Loucy (cell line): ENCODE measurements around the gene ROS1.

Experiments
- EZH2phosphoT487 ChIP-seq: fragments of 200-600 bp; IDR thresholded peaks from 2 replicates; pipeline ENCODE4 v1.6.1; 2018; ENCODE audit warnings: antibody characterized with exemption, mild to moderate bottlenecking, moderate library complexity, borderline replicate concordance
- TF ChIP-seq, protein P1 (sequence below): fragments of 200-600 bp; sonication (generic); conservative IDR thresholded peaks from 2 replicates; pipeline ENCODE4 v1.5.1; 2014; ENCODE audit warnings: mild to moderate bottlenecking, antibody characterized with exemption, low read length

DNA sequence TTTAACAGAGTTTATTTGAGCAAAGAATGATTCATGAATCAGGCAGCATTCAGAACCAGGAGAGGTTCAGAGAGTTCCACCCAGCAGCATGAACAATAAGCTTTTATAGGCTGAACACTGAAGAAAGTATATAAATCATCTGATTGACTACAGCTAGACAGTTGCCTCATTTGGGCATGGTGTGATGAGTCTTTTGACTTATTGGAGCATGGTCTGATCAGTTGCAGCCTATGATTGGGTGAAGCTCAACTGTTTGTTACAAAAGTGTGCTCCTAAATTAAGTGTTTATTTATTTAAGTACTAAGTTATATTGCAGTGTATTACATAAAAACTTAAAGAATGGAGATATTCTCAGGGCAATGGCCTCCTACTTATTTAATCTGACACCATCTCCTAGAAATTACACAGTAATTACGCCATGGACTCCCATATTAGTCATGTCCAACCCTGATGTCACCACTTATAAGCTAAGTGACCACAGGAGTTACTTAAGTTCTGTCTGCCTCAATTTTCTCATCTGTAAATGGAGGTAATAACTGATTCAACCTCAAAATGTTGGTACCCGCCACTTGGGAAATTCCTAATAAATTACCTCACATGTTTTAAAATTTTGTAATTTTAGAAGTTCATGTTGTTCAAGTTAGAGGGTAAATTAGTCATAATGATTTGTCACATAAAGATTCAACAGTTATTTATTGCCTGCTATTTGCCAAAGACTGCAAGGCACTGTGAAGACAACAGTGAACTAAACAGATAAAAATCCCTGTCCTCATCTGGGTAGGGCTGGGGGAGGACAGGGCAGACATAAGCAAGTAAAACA is 15.2 kb upstream of the ROS1 start:
- TF ChIP-seq, protein P1, sequence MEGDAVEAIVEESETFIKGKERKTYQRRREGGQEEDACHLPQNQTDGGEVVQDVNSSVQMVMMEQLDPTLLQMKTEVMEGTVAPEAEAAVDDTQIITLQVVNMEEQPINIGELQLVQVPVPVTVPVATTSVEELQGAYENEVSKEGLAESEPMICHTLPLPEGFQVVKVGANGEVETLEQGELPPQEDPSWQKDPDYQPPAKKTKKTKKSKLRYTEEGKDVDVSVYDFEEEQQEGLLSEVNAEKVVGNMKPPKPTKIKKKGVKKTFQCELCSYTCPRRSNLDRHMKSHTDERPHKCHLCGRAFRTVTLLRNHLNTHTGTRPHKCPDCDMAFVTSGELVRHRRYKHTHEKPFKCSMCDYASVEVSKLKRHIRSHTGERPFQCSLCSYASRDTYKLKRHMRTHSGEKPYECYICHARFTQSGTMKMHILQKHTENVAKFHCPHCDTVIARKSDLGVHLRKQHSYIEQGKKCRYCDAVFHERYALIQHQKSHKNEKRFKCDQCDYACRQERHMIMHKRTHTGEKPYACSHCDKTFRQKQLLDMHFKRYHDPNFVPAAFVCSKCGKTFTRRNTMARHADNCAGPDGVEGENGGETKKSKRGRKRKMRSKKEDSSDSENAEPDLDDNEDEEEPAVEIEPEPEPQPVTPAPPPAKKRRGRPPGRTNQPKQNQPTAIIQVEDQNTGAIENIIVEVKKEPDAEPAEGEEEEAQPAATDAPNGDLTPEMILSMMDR: no peak
- TF ChIP-seq EZH2phosphoT487: no peak
